ENCODE data around the gene SNED1. TPM values are rescaled to one million over a fixed set of nuclear protein-coding genes. Genes with fewer than 3 reads are reported as not detected.
A peak's percentile ranks its signal among the peaks of the same experiment; 100 is the strongest.

The SNED1 gene
- total RNA-seq, 1 donor from 2014 or later = 2.3 TPM

DNA sequence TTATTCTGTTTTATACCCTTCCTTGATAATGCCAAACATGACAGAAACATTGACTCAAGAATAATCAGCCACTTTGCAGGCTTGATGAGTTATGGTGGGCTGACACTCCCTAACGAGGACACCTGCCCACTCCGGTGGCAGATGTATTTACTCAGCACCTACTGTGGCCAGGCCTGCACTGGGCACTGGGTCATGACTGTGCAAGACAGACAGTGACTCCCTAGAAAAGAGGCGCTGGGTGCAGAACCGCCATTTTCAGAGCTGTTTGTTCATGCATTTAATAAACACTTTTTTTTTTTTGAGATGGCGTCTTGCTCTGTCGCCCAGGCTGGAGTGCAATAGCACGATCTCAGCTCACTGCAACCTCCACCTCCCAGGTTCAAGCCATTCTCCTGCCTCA is 32.5 kb downstream of the SNED1 start:
- Mint-ChIP-seq H3K27ac (ENCODE audit: unreplicated experiment) (no peak overlapping the region), H3K4me1 (ENCODE audit: unreplicated experiment) (no peaks in the 10 kb centered on the region), H3K36me3 (ENCODE audit: low read depth, unreplicated experiment) (peaks cover 4% of the 10 kb centered on the region), H3K27me3 (ENCODE audit: unreplicated experiment) (peaks cover 6% of the 10 kb centered on the region), H3K4me3 (ENCODE audit: unreplicated experiment) (no peak overlapping the region), H3K9me3 (ENCODE audit: unreplicated experiment) (peaks cover 8% of the 10 kb centered on the region)
- no peak for DNase-seq (ENCODE audit: low spot score)
- TF ChIP-seq, protein P1, sequence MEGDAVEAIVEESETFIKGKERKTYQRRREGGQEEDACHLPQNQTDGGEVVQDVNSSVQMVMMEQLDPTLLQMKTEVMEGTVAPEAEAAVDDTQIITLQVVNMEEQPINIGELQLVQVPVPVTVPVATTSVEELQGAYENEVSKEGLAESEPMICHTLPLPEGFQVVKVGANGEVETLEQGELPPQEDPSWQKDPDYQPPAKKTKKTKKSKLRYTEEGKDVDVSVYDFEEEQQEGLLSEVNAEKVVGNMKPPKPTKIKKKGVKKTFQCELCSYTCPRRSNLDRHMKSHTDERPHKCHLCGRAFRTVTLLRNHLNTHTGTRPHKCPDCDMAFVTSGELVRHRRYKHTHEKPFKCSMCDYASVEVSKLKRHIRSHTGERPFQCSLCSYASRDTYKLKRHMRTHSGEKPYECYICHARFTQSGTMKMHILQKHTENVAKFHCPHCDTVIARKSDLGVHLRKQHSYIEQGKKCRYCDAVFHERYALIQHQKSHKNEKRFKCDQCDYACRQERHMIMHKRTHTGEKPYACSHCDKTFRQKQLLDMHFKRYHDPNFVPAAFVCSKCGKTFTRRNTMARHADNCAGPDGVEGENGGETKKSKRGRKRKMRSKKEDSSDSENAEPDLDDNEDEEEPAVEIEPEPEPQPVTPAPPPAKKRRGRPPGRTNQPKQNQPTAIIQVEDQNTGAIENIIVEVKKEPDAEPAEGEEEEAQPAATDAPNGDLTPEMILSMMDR (IDR thresholded peaks at IDR 0.05; ENCODE audit: unreplicated experiment) = no peak

DNA sequence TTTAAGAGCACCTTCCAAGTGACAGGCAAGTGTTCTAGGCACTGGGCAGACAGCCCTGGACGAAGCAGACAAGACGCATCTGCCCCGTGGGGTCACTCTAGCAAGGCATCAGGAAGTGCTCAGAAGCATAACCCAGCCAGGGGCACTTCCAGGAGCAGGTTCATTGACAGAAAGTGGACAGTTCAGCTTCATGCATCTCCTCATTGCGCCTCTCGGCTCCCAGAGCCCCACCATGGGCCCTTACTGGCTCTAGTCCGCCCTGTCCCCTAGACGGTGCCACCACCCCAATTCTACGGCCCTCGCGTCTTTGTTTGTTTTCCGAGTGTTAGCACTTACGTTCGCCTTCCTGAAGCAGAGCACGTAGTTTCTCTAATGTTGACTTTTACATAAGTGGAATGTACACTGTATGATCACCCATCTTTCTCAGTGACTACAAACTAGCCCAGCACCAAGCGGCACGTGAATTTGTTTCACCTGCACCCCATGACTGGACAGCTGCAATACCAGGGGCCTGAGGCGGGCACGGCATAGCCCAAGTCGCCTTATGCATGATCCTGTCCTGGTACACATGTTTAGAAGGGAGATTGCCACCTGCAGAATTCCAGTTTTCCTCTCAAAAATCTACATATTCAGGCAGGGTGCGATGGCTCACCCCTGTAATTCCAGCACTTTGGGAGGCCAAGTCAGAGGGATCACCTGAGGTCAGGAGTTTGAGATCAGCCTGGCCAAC is 33.2 kb downstream of the SNED1 start:
- Mint-ChIP-seq H3K36me3 (ENCODE audit: low read depth, unreplicated experiment) (no peaks in the 10 kb centered on the region), H3K4me1 (ENCODE audit: unreplicated experiment) (no peaks in the 10 kb centered on the region), H3K27ac (ENCODE audit: unreplicated experiment) (no peak overlapping the region), H3K27me3 (ENCODE audit: unreplicated experiment) (peaks cover 6% of the 10 kb centered on the region), H3K9me3 (ENCODE audit: unreplicated experiment) (peaks cover 3% of the 10 kb centered on the region), H3K4me3 (ENCODE audit: unreplicated experiment) (no peak overlapping the region)
- DNase-seq (ENCODE audit: low spot score) = no peak
- TF ChIP-seq, protein P1 (IDR thresholded peaks at IDR 0.05; ENCODE audit: unreplicated experiment) = no peak

- Mint-ChIP-seq H3K9me3 (ENCODE audit: unreplicated experiment) (no peaks in the 10 kb centered on the region), H3K4me1 (ENCODE audit: unreplicated experiment) (no peaks in the 10 kb centered on the region), H3K36me3 (ENCODE audit: low read depth, unreplicated experiment) (no peaks in the 10 kb centered on the region), H3K4me3 (ENCODE audit: unreplicated experiment) (no peak overlapping the region), H3K27ac (ENCODE audit: unreplicated experiment) (peak overlapping the region; percentile 2), H3K27me3 (ENCODE audit: unreplicated experiment) (peaks cover 16% of the 10 kb centered on the region)
- no peak for DNase-seq (ENCODE audit: low spot score)
- TF ChIP-seq, protein P1 (IDR thresholded peaks at IDR 0.05; ENCODE audit: unreplicated experiment) = no peak
Observed at GRCh38 chr2:241033336-241033987, 35.0 kb downstream of the SNED1 start.

GRCh38 chr2:241033994-241034393 is 35.6 kb downstream of the SNED1 start:
- Mint-ChIP-seq H3K36me3 (ENCODE audit: low read depth, unreplicated experiment) (no peaks in the 10 kb centered on the region), H3K27me3 (ENCODE audit: unreplicated experiment) (peaks cover 17% of the 10 kb centered on the region), H3K4me3 (ENCODE audit: unreplicated experiment) (no peak overlapping the region), H3K9me3 (ENCODE audit: unreplicated experiment) (no peaks in the 10 kb centered on the region), H3K27ac (ENCODE audit: unreplicated experiment) (no peak overlapping the region), H3K4me1 (ENCODE audit: unreplicated experiment) (no peaks in the 10 kb centered on the region)
- DNase-seq (ENCODE audit: low spot score) = no peak
- TF ChIP-seq, protein P1 (IDR thresholded peaks at IDR 0.05; ENCODE audit: unreplicated experiment) = no peak
